HG02840 (cell line): ENCODE results near the gene CALN1.

Experiments used
- ATAC-seq: cut with Tn5 transposase; IDR thresholded peaks from one replicate; pipeline ENCODE4 v1.9.1; 2021; ENCODE audit warnings: mild to moderate bottlenecking, moderate library complexity, moderate number of reproducible peaks; ENCODE audit not compliant: unreplicated experiment, low FRiP score

CALN1 gene

GRCh38 chr7:71912476-71912875 is 499.7 kb downstream of the CALN1 start:
- ATAC-seq, result no peak

- ATAC-seq, result no peak
Measured at GRCh38 chr7:71911051-71911450, 501.1 kb downstream of the CALN1 start.

GRCh38 chr7:71905821-71906220 is 506.3 kb downstream of the CALN1 start:
- no peak for ATAC-seq

- ATAC-seq, result no peak
Measured at GRCh38 chr7:71904484-71904883, 507.7 kb downstream of the CALN1 start.

GRCh38 chr7:71900556-71900955 is 511.6 kb downstream of the CALN1 start:
- ATAC-seq, result no peak

GRCh38 chr7:71896535-71896934 is 515.6 kb downstream of the CALN1 start:
- no peak for ATAC-seq

- ATAC-seq, result no peak
Measured at GRCh38 chr7:71886046-71886445, 526.1 kb downstream of the CALN1 start.

- ATAC-seq, result no peak
Measured at GRCh38 chr7:71885487-71885886, 526.7 kb downstream of the CALN1 start.

- no peak for ATAC-seq
Measured at GRCh38 chr7:71883415-71883814, 528.7 kb downstream of the CALN1 start.

GRCh38 chr7:71871446-71871845 is 540.7 kb downstream of the CALN1 start:
- ATAC-seq, result no peak

GRCh38 chr7:71870812-71871211 is 541.3 kb downstream of the CALN1 start:
- ATAC-seq, result no peak

GRCh38 chr7:71868797-71869196 is 543.3 kb downstream of the CALN1 start:
- ATAC-seq, result no peak

GRCh38 chr7:71867626-71868025 is 544.5 kb downstream of the CALN1 start:
- ATAC-seq, result no peak

GRCh38 chr7:71865172-71865571 is 547.0 kb downstream of the CALN1 start:
- no peak for ATAC-seq

- no peak for ATAC-seq
Measured at GRCh38 chr7:71864130-71864529, 548.0 kb downstream of the CALN1 start.

- no peak for ATAC-seq
Measured at GRCh38 chr7:71860572-71860971, 551.6 kb downstream of the CALN1 start.

- ATAC-seq, result no peak
Measured at GRCh38 chr7:71857338-71857737, 554.8 kb downstream of the CALN1 start.

GRCh38 chr7:71854546-71855397 is 557.4 kb downstream of the CALN1 start:
- no peak for ATAC-seq

- ATAC-seq, result no peak
Measured at GRCh38 chr7:71851776-71852498, 560.2 kb downstream of the CALN1 start.

GRCh38 chr7:71846160-71846559 is 566.0 kb downstream of the CALN1 start:
- ATAC-seq, result no peak

GRCh38 chr7:71843676-71844075 is 568.5 kb downstream of the CALN1 start:
- no peak for ATAC-seq

GRCh38 chr7:71842786-71843185 is 569.4 kb downstream of the CALN1 start:
- ATAC-seq, result no peak
